Measurements from ENCODE around the gene RPL38. TPM values are rescaled to one million over a fixed set of nuclear protein-coding genes. Genes with fewer than 3 reads are reported as not detected.

Gene RPL38
- total RNA-seq, 3 donors from 2014 or later = 617 to 705 (median 692) TPM

GRCh38 chr17:74198694-74199093, 4.8 kb upstream of the RPL38 start:
- intact Hi-C loops (cut with DNase I, micrococcal nuclease) = no loop called here
- no peaks in the 10 kb centered on the region for H3K9me3 ChIP-seq
- no peak for TF ChIP-seq CTCF (IDR thresholded peaks at IDR 0.05)
- ATAC-seq = no peak
- no peak for DNase-seq
- H3K4me1 ChIP-seq (ENCODE audit: low read depth) = peaks cover 9% of the 10 kb centered on the region
- H3K4me3 ChIP-seq = no peak overlapping the region
- no peaks in the 10 kb centered on the region for H3K36me3 ChIP-seq (ENCODE audit: low read depth)

- no peaks in the 10 kb centered on the region for H3K9me3 ChIP-seq
- H3K36me3 ChIP-seq (ENCODE audit: low read depth) = no peaks in the 10 kb centered on the region
- DNase-seq (peak; percentile 58 to 81 (median 80)), ATAC-seq (peak; percentile 68)
- H3K4me1 ChIP-seq (ENCODE audit: low read depth) = peaks cover 12% of the 10 kb centered on the region
- intact Hi-C loops (cut with DNase I, micrococcal nuclease) = no loop called here
- TF ChIP-seq CTCF (IDR thresholded peaks at IDR 0.05) = peak; percentile 99
- H3K4me3 ChIP-seq = no peak overlapping the region
Measured at GRCh38 chr17:74199306-74200092, 4.0 kb upstream of the RPL38 start.

- H3K4me3 ChIP-seq = no peak overlapping the region
- peaks cover 18% of the 10 kb centered on the region for H3K4me1 ChIP-seq (ENCODE audit: low read depth)
- H3K36me3 ChIP-seq (ENCODE audit: low read depth) = no peaks in the 10 kb centered on the region
- intact Hi-C loops (cut with DNase I, micrococcal nuclease) = no loop called here
- TF ChIP-seq CTCF (IDR thresholded peaks at IDR 0.05) = no peak
- DNase-seq (no peak), ATAC-seq (no peak)
- H3K9me3 ChIP-seq = no peaks in the 10 kb centered on the region
Measured at GRCh38 chr17:74200112-74200511, 3.4 kb upstream of the RPL38 start.

GRCh38 chr17:74201250-74201649, 2.2 kb upstream of the RPL38 start:
- TF ChIP-seq CTCF (IDR thresholded peaks at IDR 0.05) = no peak
- intact Hi-C loops (cut with DNase I, micrococcal nuclease) = no loop called here
- Histone ChIP-seq H3K9me3 (no peaks in the 10 kb centered on the region), H3K4me1 (ENCODE audit: low read depth) (peaks cover 29% of the 10 kb centered on the region), H3K4me3 (no peak overlapping the region), H3K36me3 (ENCODE audit: low read depth) (no peaks in the 10 kb centered on the region)
- ATAC-seq (no peak), DNase-seq (peak in 2 of 3 donors; percentile 61 to 76)

GRCh38 chr17:74201948-74202347, 1.5 kb upstream of the RPL38 start:
- ATAC-seq (no peak), DNase-seq (no peak)
- intact Hi-C loops (cut with DNase I, micrococcal nuclease) = no loop called here
- Histone ChIP-seq H3K4me1 (ENCODE audit: low read depth) (peaks cover 31% of the 10 kb centered on the region), H3K36me3 (ENCODE audit: low read depth) (no peaks in the 10 kb centered on the region), H3K4me3 (no peak overlapping the region), H3K9me3 (no peaks in the 10 kb centered on the region)
- TF ChIP-seq CTCF (IDR thresholded peaks at IDR 0.05) = no peak
